H9 (cell line): ENCODE results near the gene RABIF. TPM values are rescaled to one million over a fixed set of nuclear protein-coding genes. Genes with fewer than 3 reads are reported as not detected.

ENCODE experiments used
- DNase-seq: peaks from one replicate; pipeline ENCODE4 v3.0.0-alpha.2; 2017
- H2AFZ ChIP-seq: one replicate; pipeline ENCODE4 v1.6.1; 2013; ENCODE audit warnings: mild to moderate bottlenecking, low read length, control low read depth, moderate library complexity
- H2AK5ac ChIP-seq: 2 replicates; pipeline ENCODE4 v1.6.1; 2013; ENCODE audit warnings: low read length, control low read depth, mixed read lengths; ENCODE audit not compliant: insufficient read length
- H2BK120ac ChIP-seq: one replicate; pipeline ENCODE4 v1.6.1; 2013; ENCODE audit warnings: low read depth, mild to moderate bottlenecking, low read length, control low read depth, inconsistent platforms; ENCODE audit not compliant: poor library complexity, severe bottlenecking
- H2BK12ac ChIP-seq: 2 replicates; pipeline ENCODE4 v1.6.1; 2013; ENCODE audit warnings: low read length, control low read depth, mixed read lengths, low read depth; ENCODE audit not compliant: insufficient read length
- H2BK15ac ChIP-seq: 2 replicates; pipeline ENCODE4 v1.6.1; 2013; ENCODE audit warnings: low read depth, low read length, control low read depth
- H2BK20ac ChIP-seq: one replicate; pipeline ENCODE4 v1.6.1; 2013; ENCODE audit warnings: low read depth, mild to moderate bottlenecking, low read length, control low read depth, inconsistent platforms; ENCODE audit not compliant: poor library complexity, severe bottlenecking
- H2BK5ac ChIP-seq: 2 replicates; pipeline ENCODE4 v1.6.1; 2013; ENCODE audit warnings: low read length, control low read depth, mixed read lengths; ENCODE audit not compliant: insufficient read length
- H3K14ac ChIP-seq: 2 replicates; pipeline ENCODE4 v1.6.1; 2013; ENCODE audit warnings: low read length, control low read depth; ENCODE audit not compliant: insufficient read depth
- H3K18ac ChIP-seq: 2 replicates; pipeline ENCODE4 v1.6.1; 2013; ENCODE audit warnings: low read depth, mild to moderate bottlenecking, mixed read lengths, low read length, control low read depth; ENCODE audit not compliant: insufficient read length
- H3K23ac ChIP-seq: 2 replicates; pipeline ENCODE4 v1.6.1; 2013; ENCODE audit warnings: low read length, control low read depth, mixed read lengths, low read depth; ENCODE audit not compliant: insufficient read length
- H3K23me2 ChIP-seq: 2 replicates; pipeline ENCODE4 v1.6.1; 2013; ENCODE audit warnings: low read depth, mild to moderate bottlenecking, mixed read lengths, low read length, control low read depth; ENCODE audit not compliant: insufficient read length, poor library complexity, severe bottlenecking
- H3K27ac ChIP-seq: 2 replicates; pipeline ENCODE4 v1.5.1; 2013; ENCODE audit warnings: low read length, control low read depth, mixed read lengths, low read depth; ENCODE audit not compliant: insufficient read length
- H3K27me3 ChIP-seq: 2 replicates; pipeline ENCODE4 v1.6.1; 2013; ENCODE audit warnings: low read length, control low read depth, inconsistent platforms; ENCODE audit not compliant: insufficient read depth
- H3K4ac ChIP-seq: 2 replicates; pipeline ENCODE4 v1.6.1; 2013; ENCODE audit warnings: low read depth, mild to moderate bottlenecking, control low read depth, inconsistent platforms, low read length, moderate library complexity
- H3K4me1 ChIP-seq: 2 replicates; pipeline ENCODE4 v1.6.1; 2013; ENCODE audit warnings: low read length, control low read depth, inconsistent platforms; ENCODE audit not compliant: insufficient read depth
- H3K4me2 ChIP-seq: 2 replicates; pipeline ENCODE4 v1.6.1; 2013; ENCODE audit warnings: low read length, control low read depth, mixed read lengths; ENCODE audit not compliant: insufficient read length, insufficient read depth
- H3K56ac ChIP-seq: 2 replicates; pipeline ENCODE4 v1.6.1; 2013; ENCODE audit warnings: low read depth, mild to moderate bottlenecking, mixed read lengths, low read length, control low read depth; ENCODE audit not compliant: insufficient read length
- H3K79me1 ChIP-seq: 2 replicates; pipeline ENCODE4 v1.6.1; 2013; ENCODE audit warnings: low read depth, mild to moderate bottlenecking, moderate library complexity, low read length, control low read depth, inconsistent platforms; ENCODE audit not compliant: insufficient read depth, poor library complexity, severe bottlenecking
- H3K79me2 ChIP-seq: 2 replicates; pipeline ENCODE4 v1.6.1; 2013; ENCODE audit warnings: low read length, control low read depth, inconsistent platforms; ENCODE audit not compliant: insufficient read depth
- H3K9ac ChIP-seq: 2 replicates; pipeline ENCODE4 v1.6.1; 2013; ENCODE audit warnings: low read length, control low read depth, mixed read lengths; ENCODE audit not compliant: insufficient read length; ENCODE audit errors: extremely low read depth
- H3K9me3 ChIP-seq: one replicate; pipeline ENCODE4 v1.6.1; 2013; ENCODE audit warnings: low read depth, low read length, inconsistent platforms; ENCODE audit not compliant: control insufficient read depth
- H3T11ph ChIP-seq: one replicate; pipeline ENCODE4 v1.6.1; 2013; ENCODE audit warnings: mild to moderate bottlenecking, low read length, control low read depth, inconsistent platforms
- H4K20me1 ChIP-seq: one replicate; pipeline ENCODE4 v1.6.1; 2013; ENCODE audit not compliant: control insufficient read depth, insufficient read length, insufficient read depth
- H4K5ac ChIP-seq: 2 replicates; pipeline ENCODE4 v1.6.1; 2013; ENCODE audit warnings: low read depth, mild to moderate bottlenecking, mixed read lengths, low read length, control low read depth; ENCODE audit not compliant: insufficient read length
- H4K8ac ChIP-seq: replicated peaks from 2 replicates; pipeline ENCODE4 v1.6.1; 2013; ENCODE audit warnings: low read length, control low read depth, mixed read lengths, low read depth; ENCODE audit not compliant: insufficient read length
- H4K91ac ChIP-seq: 2 replicates; pipeline ENCODE4 v1.6.1; 2013; ENCODE audit warnings: low read depth, mild to moderate bottlenecking, moderate library complexity, mixed read lengths, low read length, control low read depth; ENCODE audit not compliant: insufficient read length
- H3K27ac Mint-ChIP-seq, 3 experiments: 2 replicates in 2 of 3; 3 replicates in 1 of 3; pipeline ENCODE4 v1.8.0; 2020 to 2021; ENCODE audit warnings: mixed read lengths in 3 of 3, mild to moderate bottlenecking in 1 of 3, moderate library complexity in 1 of 3
- H3K27me3 Mint-ChIP-seq: 2 replicates; pipeline ENCODE4 v1.8.0; 2021; ENCODE audit warnings: low read depth, mild to moderate bottlenecking, moderate library complexity, mixed read lengths
- H3K36me3 Mint-ChIP-seq, 3 experiments: 2 replicates in 2 of 3; 3 replicates in 1 of 3; pipeline ENCODE4 v1.8.0; 2020 to 2021; ENCODE audit warnings: low read depth in 3 of 3, mixed read lengths in 3 of 3; ENCODE audit not compliant: insufficient read depth in 1 of 3
- H3K4me1 Mint-ChIP-seq, 2 experiments: 2 replicates each; pipeline ENCODE4 v1.8.0; 2020; ENCODE audit warnings: mixed read lengths in 2 of 2
- H3K4me3 Mint-ChIP-seq, 2 experiments: 2 replicates in 1 of 2; 3 replicates in 1 of 2; pipeline ENCODE4 v1.8.0; 2020 to 2021; ENCODE audit warnings: mild to moderate bottlenecking in 2 of 2, mixed read lengths in 2 of 2, moderate library complexity in 1 of 2
- H3K9me3 Mint-ChIP-seq, 2 experiments: 2 replicates in 1 of 2; 3 replicates in 1 of 2; pipeline ENCODE4 v1.8.0; 2020; ENCODE audit warnings: mild to moderate bottlenecking in 2 of 2, mixed read lengths in 2 of 2, moderate library complexity in 1 of 2
- CTCF ChIP-seq: fragments of 200-600 bp; sonication (generic); conservative IDR thresholded peaks from 3 replicates; pipeline ENCODE4 v1.8.0; 2021; ENCODE audit warnings: antibody characterized with exemption, mild to moderate bottlenecking
- WGBS: extraction: QIAGEN DNeasy Blood & Tissue Kit; methylation state at CpG from one replicate; pipeline ENCODE4 v1.1.7; 2013; ENCODE audit warnings: missing lambda C conversion rate, low lambda C conversion rate, mixed read lengths; ENCODE audit not compliant: insufficient read length; ENCODE audit errors: extremely low coverage; 5-methylcytosine and 5-hydroxymethylcytosine counted together
- total RNA-seq: library from RNA; stranded (reverse); gene quantifications from 2 replicates; pipeline ENCODE4 v1.2.1, GENCODE V29; 2021

Gene RABIF
- total RNA-seq, 1 experiment from 2014 or later: 8.3 TPM

- Histone ChIP-seq H3K9me3 (no peaks in the 10 kb centered on the region), H3K79me1 (no peaks in the 10 kb centered on the region), H3K4ac (no peak overlapping the region), H2BK20ac (no peak overlapping the region), H3K23ac (no peak overlapping the region), H3K79me2 (no peaks in the 10 kb centered on the region), H3K23me2 (no peaks in the 10 kb centered on the region), H3K4me2 (no peak overlapping the region), H2BK5ac (no peak overlapping the region), H2AK5ac (no peak overlapping the region), H4K20me1 (no peaks in the 10 kb centered on the region), H2BK15ac (no peak overlapping the region), H4K8ac (no peak overlapping the region), H3T11ph (no peak overlapping the region), H3K18ac (no peak overlapping the region), H2AFZ (no peak overlapping the region), H3K4me1 (no peaks in the 10 kb centered on the region), H4K91ac (no peak overlapping the region), H3K9ac (no peak overlapping the region), H3K27me3 (no peaks in the 10 kb centered on the region), H2BK12ac (no peak overlapping the region), H2BK120ac (no peak overlapping the region), H3K27ac (no peak overlapping the region), H4K5ac (no peak overlapping the region), H3K14ac (no peak overlapping the region), H3K56ac (no peak overlapping the region)
- no peak for TF ChIP-seq CTCF
- peak overlapping the region in 1 of 3 experiments; percentile 14; a peak in 1 of 7 replicates for H3K27ac Mint-ChIP-seq
- H3K9me3 Mint-ChIP-seq: no peaks in the 10 kb centered on the region
- WGBS: no CpG with 5 or more reads among the region's 5 CpGs
- DNase-seq: no peak
- peaks cover 0 to 2% (median 1%) of the 10 kb centered on the region in 3 experiments; a peak in 1 of 7 replicates for H3K36me3 Mint-ChIP-seq
- no peaks in the 10 kb centered on the region; the same call in none of the 2 replicates for H3K27me3 Mint-ChIP-seq
- H3K4me1 Mint-ChIP-seq: peaks cover 10 to 14% of the 10 kb centered on the region in 2 experiments
- H3K4me3 Mint-ChIP-seq: no peak overlapping the region
These were observed 44.7 kb downstream of the RABIF start for GRCh38 chr1:202844259-202844658.
